Stimulated activated CD8-positive, alpha-beta memory T cell treated with anti-CD3 and anti-CD28 coated beads, Interleukin-2, amount 100 ng/mL, for 48 hours (primary cell): Measurements from ENCODE around the gene SIRT3.
"Not testable (repeated sequence)": the region's sequence is repeated elsewhere in the genome, so short reads cannot be mapped to it uniquely, and the experiment has no call there.

Experiments
- DNase-seq, 2 donors: peaks; one replicate each; pipeline ENCODE4 v3.0.0-alpha.2; 2020; ENCODE audit warnings: low read depth in 2 of 2

Gene SIRT3

GRCh38 chr11:240315-240714 lies 4.2 kb upstream of the SIRT3 start:
- DNase-seq, result no peak

DNA sequence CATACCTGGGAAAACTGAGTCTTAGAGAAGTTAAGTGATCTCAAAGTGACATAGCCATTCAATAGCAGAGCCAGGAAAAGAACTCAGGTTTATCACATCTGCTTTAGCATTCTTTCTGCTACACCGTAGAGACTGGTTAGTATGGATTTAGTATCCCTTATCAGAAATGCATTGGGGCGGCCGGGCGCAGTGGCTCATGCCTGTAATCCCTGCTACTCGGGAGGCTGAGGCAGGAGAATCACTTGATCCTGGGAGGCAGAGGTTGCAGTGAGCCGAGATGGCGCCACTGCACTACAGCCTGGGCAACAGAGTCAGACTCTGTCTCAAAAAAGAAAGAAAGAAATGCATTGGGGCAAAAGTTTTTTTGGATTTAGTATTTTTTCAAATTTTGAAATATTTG lies 2.2 kb upstream of the SIRT3 start:
- DNase-seq, result not testable (repeated sequence)

GRCh38 chr11:236774-237767 lies 929 bp upstream of the SIRT3 start, which contains the start of gene PSMD13:
Gene PSMD13 (plus strand): TSS chr11:236976. CDS start chr11:237050, 74 bp downstream.
- peak; percentile 88 to 91 for DNase-seq

DNA sequence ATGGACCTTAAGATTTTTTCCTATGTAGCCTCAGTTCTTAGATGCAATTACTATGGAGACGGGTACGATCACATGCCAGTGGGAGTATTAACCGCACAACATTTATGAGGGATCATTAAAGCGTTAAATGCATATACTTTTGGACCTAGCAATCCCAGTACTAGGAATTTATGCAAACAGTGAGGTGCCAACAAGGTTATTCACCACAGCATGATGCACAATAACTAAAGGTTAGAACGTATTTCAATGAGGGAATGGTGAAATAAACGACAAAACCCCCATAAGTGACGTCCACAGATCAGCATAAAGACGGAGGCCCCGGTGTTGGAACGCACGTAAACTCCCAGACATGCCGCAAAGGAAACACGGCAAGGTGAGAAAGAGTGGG lies 539 bp downstream of the SIRT3 start:
- DNase-seq, result peak; percentile 44 to 51

DNA sequence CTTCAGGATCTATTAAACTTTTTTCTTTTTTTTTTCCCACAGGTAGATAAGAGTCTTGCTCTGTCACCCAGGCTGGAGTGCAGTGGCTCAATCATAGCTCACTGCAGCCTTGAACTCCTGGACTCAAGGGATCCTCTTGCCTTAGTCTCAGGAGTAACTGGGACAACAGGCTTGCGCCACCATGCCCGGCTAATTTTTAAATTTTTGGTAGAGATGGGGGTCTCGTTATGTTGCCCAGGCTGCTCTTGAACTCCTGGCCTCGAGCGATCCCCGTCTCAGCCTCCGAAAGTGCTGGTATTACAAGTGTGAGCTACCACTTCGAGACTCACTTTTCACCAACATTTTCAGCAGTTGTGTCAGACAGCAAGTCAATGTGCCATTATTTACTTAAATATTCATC lies 962 bp downstream of the SIRT3 start:
- DNase-seq, result no peak

GRCh38 chr11:232783-233565 lies 3.2 kb downstream of the SIRT3 start:
- DNase-seq, result no peak

GRCh38 chr11:230431-230830 lies 5.7 kb downstream of the SIRT3 start:
- no peak for DNase-seq

- DNase-seq, result no peak
These were observed 8.2 kb downstream of the SIRT3 start for GRCh38 chr11:227824-228379.

- DNase-seq, result no peak
These were observed 10.2 kb downstream of the SIRT3 start for GRCh38 chr11:225734-226453.

- DNase-seq, result no peak
These were observed 11.7 kb downstream of the SIRT3 start for GRCh38 chr11:224424-224823.

DNA sequence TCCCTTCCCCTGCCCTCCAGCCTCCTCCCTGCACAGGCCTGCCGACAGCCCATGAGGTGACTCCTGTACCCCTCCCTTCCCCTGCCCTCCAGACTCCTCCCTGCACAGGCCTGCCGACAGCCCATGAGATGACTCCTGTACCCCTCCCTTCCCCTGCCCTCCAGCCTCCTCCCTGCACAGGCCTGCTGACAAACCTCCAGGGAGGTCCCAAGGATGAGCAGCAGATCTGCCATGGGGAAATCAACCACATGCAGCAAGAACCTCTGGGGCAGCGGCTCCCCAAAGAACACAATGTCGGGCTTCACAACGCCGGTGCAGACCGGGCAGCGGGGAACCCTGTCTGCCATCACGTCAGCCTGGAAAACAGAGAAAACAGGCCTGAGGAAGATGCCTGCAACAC lies 12.3 kb downstream of the SIRT3 start:
- no peak for DNase-seq

- DNase-seq, result no peak
These were observed 12.9 kb downstream of the SIRT3 start for GRCh38 chr11:223026-223789.

- no peak for DNase-seq
These were observed 13.9 kb downstream of the SIRT3 start for GRCh38 chr11:221998-222789.

DNA sequence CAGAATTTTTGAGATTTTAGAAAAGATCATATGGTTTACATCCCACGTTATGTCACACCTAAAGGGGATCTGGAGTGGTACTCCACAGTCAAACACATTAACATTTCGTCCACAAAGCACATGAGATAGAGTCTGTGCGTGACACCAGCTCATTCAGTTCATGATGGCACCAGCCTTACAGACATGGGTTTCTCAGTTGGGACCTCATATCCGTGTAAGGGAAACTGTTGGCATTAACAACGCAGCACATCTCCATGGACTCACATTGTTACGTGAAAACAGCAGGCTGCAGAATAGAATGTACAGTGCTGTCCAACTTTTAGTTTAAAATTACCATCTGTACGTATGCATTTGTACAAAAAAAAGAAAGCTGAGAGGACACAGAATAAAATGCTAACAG lies 14.6 kb downstream of the SIRT3 start:
- no peak for DNase-seq

DNA sequence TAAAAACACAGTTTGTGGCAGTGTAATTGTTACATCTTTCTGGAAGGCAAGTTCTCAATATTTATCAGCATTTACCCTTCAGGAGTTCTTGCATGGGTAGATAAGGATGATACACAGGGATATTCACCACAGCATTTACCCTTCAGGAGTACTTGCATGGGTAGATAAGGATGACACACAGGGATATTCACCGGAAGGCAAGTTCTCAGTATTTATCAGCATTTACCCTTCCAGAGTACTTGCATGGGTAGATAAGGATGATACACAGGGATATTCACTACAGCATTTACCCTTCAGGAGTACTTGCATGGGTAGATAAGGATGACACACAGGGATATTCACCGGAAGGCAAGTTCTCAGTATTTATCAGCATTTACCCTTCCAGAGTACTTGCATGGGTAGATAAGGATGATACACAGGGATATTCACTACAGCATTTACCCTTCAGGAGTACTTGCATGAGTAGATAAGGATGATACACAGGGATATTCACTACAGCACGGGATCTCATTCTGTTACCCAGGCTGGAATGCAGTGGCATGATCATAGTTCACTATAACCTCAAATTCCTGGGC lies 15.4 kb downstream of the SIRT3 start:
- not testable (repeated sequence) for DNase-seq

- DNase-seq, result no peak
These were observed 17.1 kb downstream of the SIRT3 start for GRCh38 chr11:218815-219593.

DNA sequence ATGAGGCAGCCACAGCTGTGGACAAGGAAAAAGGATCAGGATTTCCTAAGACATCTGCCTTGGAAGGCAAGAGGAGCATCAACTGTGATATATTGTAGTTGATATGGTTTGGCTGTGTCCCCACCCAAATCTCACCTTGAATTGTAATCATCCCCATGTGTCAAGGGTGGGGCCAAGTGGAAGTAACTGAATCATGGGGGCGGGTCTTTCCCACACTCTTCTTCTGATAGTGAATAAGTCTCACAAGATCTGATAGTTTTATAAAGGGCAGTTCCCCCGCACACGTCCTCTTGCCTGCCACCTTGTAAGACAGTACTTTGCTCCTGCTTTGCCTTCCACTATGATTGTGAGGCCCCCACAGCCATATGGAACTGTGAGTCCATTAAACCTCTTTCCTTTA lies 18.4 kb downstream of the SIRT3 start:
- no peak for DNase-seq

DNA sequence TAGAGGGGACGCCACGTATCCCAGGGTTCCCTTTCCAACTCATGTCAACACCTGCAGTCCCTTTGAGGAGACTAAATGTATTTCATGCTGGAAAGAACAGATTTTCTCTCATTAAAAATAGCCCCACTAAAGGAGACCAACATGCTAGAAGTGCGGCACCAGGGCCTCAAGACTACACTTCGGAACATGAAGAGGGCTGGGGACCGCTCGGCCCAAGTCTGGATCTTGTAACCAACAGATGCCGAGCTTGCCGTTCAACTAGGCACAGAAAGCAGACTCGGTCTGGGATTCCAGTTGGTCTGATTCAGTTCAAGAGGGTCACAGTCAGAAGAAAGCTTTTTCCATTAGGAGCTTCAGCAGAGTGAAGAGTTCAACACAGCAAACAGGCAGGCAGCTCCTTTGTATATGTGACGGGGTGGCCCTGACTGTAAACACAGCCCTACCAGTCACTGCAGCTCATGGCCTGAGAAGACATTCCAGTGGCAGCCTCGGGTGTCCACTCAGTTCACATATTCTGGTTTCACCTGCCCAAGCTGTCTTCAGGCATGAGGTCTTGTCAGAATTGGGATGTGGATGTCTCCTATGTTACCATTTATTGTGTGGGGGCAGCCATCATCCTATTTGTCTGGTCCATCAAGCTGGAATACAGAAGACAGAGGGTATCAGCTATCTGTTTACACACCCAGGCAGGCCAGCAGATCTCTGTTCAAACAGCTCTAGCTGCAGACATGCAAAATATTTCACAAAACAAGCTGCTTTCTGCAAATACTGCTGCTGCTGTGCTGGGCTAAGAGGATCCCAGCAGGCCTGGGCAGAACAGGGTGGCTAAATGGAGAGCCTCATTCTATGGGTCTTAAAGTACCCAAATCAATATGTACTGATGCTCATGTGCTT lies 19.8 kb downstream of the SIRT3 start:
- DNase-seq, result no peak
